ELR (cell line): Measurements from ENCODE around the gene LRRFIP1.
A peak's percentile ranks its signal among the peaks of the same experiment; 100 is the strongest.

Experiments
- DNase-seq: peaks from one replicate; pipeline ENCODE4 v3.0.0-alpha.2; 2015; ENCODE audit warnings: low read depth

LRRFIP1 gene

DNA sequence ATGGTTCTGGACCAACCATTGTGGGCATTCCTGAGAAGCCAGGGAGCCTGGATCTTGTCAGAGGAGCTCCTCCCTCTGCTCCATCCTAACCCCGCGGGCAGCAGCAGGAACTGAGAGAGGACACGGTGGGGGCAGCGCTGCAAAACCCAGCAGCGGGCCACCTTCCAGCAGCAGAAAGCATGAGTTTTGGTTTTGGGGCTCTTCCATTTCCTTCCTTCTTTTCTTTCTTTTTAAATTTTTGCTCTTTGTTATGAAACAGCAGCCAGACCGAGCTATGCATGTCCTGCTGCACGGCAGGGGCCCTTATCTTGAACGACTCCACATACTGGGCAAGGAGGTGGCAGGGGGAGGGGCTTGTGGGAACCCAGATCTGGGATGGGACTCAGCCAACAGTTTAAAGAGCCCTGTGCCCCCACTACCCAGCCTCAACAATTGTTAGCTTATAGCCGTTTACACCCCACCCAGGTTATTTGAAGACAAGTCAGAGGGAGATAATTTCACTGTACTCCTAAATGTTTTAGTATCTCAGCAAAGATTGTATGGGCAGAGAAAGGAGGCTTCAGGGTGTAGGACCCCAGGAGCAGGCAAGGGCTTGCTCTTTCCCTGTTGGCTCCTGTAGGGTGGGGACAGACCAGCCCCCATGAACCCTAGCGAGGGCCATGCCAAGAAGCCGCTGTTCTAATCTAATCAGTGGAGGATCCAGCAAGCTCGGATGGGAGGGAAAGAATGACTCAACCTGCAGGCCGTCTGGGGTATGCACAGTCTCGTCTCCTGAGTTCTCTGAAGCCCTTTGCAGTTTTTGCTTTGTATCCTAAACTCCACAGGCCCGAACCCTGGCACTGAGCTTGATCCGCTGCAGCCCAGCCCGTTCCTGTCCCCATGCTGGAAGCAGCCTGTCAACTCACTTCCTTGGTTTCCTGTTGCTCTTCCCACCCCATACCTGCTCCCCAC is 75.3 kb downstream of the LRRFIP1 start:
- DNase-seq, result peak; percentile 80

DNA sequence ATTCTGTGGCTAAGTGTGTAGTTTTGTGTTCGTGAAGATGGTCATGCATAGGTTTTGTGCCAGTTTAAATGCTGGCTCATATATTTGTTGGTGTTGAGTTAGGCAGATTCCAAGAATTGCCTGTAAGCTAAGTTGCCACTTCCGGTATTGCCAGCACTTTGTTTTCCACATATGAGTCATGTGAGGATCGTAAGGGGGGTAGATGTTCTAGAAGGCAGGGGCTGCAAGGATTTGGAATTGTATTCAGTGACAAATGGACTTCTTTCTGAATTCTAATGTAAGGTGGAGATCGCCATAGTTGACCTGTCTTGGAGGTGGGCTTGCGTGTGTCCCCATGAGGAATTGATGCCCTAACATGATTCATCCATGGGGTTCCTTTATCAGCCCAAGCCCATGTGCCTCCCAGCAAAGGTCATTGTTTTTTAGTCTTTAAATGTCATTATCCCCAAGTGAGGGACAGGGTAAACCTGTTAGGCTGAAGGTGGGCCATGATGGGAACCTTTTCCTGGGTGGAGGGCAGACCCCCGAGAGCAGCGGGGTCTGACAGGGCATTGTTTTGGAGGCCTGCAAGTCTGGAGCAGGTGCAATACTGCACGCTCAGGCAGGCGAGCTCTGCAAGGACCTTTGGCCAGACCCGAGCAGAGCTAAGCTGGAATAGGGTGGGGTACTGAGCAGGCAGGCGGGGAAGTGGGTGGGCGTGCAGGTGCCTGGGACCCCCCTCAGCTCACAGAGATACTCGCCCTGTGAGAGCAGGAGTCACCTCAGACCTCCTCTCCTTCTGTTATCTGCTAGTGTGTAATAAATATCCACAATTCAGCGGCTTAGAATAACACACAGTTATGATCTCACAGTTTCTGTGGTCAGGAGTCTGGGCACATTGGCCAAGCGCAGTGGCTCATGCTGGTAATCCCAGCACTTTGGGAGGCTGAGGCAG is 77.4 kb downstream of the LRRFIP1 start:
- peak; percentile 77 for DNase-seq

DNA sequence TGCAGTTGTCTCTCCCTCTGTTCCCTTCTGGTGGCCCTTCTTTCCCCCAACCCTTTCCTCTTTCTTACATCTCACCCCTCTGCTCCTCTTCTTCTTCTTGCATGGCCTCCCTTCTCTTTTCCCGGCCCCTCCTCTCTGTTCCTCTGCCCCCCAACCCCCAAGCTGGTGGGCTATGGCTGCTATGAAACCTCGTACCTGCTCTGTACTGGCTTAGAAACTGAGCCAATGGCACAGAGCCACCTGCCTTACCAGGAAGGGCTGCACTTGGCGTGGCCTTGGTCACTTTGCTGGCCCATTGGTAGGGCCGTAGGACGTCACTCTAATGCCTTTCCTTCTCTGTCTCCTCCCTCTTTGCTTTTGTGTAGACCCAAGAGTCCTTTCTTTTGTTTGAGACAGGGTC is 78.9 kb downstream of the LRRFIP1 start:
- no peak for DNase-seq

DNA sequence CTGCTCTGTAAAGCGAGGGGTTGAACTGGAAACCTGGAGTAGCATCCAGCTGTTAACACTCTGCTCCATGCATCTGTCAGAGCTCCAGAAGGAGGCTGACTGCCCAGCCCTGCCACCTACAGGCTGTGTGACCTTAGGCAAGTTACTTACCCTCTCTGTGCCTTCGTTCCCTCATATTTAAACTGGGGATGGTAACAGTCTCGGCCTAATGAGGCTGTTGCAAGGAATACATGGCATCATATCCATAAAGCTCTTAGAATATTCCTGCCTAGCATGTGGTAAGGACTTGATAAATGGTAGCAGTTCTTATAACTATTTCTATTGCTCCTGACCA is 80.6 kb downstream of the LRRFIP1 start:
- DNase-seq, result no peak

DNA sequence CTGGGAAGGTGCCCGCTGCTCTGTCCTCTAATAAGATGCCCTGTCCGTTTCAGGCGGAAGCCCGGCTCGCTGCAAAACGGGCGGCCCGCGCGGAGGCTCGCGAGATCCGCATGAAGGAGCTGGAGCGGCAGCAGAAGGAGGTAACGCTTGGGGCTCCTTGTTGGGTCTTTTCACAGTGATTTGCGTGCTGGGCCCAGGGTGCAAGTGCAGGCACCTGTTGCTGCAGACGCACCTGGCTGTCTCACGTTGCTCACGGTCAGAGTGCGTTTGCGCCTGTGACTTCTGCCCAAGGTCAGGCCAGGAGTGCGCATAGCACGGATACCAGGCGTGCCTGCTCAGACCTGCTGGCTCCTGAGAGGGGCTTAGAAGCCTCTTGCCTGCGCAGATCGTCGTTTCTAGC is 81.1 kb downstream of the LRRFIP1 start:
- DNase-seq, result no peak

DNA sequence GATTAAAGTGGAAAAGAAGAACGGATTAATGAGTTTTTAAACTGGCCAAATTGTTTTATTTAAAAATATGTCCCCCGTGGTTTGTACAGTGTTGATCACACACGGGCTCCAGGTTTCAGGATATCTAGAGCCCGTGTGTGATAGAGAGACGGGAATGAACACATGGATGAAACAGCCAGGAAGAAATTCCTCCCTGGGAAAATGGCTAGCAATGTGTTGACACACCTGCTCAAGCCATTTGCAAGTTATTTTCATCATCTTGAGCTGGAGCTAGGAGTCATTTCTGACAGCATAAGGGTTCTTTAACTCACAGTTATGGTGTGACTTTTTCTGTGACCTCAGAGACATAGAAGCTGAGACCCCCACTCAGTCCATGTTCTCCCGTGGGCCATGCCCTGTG is 81.6 kb downstream of the LRRFIP1 start:
- no peak for DNase-seq

DNA sequence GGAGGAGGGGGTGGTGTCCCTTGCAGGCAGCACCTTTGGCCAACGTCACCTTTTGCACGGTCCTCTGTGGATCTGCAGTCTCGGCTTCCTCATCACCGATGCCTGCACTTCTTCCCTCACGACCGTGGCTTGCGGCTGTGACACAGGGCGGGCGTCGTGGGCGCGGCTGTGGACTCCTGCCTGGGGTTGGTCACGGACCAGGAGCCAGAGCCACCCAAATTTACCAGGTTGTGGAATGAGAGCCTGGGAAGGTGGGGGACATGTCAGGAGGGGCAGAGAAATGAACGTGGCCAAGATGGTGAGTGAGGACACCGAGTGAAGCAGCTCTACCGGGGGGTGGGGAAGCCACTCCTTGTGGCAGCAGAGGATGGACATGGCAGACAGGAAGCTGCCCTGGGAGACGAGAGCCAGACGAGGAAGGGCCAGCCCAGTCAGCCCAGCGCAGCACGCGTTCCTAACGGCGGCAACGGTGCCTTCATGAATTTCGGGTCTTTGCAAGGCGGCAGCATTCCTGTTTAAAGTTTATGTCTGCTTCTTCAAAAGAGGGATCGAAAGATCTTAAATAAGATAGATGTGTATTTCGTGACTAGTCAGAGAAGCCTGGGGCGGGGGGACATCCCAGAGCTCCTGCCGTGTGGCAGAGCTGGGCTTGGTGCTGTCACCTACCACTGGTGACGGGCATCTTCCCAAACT is 84.2 kb downstream of the LRRFIP1 start:
- no peak for DNase-seq

DNA sequence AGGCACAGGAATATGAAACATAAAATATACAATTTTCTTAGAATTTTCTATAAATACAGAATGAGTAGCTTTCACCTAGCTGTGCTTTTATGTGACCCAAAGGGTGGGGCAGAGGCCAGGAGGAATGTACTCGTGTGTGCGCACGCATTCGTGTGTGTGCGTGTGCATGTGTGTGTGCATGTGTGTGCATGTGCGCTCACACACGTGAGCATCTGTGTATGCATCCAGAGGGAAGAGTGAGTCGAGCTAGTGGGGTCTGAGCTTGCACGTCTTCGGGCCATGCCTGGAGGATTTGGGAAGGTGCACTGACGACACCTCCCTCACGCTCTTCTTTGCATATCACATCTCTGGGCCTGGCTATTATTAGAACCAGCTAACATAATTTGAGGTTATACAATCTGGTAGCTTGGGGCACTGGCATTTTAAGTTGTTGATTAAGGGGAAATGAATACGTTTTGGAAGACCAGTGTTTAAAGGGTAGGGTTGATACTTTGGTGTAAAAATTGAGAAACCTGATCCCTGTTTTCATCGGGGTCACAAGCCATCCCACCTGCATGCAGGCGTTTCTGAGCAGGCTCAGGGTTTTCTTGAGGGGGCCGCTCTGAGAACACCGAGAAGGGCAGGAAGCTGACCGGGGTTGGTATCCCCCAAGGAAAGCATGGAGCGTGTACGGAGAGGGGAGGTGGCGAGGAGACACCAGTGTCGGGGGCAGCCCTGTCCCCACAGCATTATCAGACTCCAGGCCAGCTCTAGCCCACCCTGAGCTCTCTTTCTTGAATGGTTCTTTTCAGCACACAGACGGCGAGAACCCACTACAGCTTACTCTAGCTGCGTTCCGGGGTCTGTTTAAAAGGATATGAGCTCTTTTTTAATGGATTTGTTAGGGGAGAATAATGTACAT is 85.3 kb downstream of the LRRFIP1 start:
- DNase-seq, result no peak

DNA sequence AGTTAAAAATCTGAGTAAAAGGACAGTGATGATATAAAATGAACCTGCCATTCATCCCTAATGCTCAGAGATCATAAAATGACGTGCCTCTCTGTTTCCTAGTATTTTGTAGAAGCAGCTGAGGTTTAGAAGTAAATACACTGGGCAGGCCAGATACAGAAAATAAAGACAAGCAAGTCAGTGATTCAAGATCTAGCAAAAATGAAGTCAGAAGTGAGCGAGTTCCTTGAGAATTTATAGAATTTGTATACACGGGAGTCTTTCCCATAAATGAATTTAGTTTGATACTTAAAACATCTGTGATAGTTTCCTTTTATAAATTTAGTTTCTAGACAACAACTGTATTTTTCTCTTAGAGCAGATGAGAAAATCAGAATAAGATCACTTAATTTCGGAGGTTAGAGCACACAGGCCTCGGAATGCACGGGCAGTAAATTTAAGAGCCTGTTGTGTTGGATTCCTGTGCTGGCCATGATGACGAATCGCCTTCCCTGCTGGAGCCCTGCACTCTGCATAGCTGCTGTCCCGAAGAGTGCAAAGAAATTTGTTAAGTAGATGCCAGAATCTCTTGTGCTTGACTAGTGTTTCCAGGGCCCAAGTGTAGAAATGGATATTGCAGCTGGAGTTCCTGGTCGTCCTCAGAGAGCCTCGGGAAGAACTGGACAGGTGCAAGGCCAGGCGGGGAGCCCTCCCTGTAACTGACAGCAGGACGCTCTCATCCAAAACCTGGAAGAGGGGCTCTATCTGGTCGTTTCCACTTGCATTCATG is 87.5 kb downstream of the LRRFIP1 start:
- peak; percentile 63 for DNase-seq

DNA sequence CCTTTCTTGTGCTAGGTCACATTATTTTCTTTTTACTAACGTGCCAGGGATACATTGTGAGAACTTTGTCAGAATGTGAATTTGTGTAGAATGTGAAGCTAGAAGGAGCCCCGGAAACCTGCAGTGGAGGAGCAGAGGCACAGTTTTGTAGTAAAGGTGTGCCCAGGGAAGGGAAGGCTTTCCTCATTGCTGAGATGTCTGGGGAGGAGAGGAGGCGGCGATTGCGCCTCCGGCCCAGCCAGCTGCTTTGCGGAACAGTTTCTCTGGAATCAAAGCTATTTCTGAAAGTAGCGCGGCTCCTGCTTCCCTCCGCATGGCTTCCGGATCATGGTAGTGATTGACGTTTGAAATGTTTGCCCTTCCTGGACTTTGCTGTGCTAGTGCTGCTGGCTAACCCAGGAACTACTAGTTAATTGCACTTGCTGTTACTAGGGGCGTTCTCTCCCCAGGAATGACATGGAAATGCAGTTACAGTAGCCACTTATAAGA is 88.1 kb downstream of the LRRFIP1 start:
- DNase-seq, result no peak

DNA sequence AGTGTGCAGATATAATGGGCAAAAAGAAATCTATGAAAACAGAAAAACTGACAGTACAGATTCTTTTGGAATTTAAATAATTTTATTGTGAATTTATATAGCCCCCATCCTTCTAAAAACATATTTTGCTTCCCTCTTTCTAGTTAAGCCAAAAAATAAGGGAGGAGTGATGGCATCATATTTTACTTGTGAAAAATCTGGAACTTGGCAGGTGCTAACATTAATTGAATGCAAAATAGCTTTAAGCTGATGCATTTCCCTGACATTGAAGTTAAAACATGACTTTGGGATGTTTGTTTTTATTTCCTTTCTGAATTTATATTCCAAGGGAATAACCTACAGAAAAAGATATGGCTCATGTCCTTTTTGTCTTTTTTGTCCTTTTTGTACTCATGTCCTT is 88.6 kb downstream of the LRRFIP1 start:
- DNase-seq, result no peak

DNA sequence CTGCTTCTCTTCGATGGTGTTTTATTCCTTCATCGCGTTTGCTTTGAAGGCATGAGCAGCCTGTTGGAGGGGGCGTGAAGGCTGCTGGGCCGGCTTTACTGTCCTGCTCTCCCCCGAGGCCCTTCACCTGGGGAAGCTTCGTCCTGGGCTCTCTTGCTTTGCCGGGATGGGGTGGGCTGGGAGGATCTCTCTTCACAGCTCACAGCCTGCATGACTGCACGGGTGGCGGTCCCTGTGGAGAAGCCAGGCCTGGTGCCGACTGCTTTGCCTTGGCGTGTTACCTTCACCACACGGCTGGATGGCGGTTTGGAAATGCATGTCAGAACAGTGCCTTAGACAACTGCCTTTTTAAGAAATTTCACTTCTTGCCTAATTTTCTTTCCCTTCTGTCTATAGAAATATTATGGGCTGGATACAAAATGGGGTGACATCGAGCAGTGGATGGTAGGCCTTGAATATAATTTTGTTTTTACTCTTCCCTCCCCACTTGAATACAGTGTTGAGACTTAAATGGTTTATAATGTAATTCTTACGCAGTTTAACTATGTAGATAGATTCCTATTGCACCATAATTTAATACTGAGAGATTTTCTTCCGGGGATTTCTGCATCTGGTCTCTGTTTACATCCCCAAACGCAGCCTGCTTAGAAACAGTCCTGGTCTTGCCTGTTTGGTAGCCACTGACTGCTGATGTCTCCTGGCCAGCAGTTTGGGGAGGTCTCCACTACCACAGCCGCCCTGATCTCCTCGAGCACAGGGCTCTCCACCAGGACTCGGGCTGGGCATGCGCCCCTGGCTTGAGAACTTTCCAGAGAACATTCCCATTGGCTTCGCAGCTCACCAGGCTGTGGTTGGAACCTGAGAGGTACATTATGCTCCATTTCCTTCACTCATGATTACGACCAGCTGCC is 90.2 kb downstream of the LRRFIP1 start:
- no peak for DNase-seq

DNA sequence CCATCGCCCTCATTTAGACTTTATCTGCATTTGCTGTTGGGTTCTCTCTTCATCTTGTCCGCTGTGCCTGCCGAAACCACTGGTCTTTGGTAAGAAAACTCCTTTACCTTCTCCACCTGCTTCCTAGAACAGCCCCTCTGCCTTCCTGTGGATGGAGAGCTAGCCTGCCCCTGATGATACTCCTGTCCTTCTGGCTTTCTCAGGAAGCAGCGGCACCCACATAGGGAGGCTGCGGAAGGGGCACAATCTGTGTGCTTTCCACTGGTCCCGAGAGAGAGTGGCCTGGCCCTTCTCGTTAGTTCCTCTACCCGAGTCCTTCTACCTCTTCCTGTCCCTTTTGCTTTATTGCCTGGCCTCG is 90.9 kb downstream of the LRRFIP1 start:
- DNase-seq, result no peak

DNA sequence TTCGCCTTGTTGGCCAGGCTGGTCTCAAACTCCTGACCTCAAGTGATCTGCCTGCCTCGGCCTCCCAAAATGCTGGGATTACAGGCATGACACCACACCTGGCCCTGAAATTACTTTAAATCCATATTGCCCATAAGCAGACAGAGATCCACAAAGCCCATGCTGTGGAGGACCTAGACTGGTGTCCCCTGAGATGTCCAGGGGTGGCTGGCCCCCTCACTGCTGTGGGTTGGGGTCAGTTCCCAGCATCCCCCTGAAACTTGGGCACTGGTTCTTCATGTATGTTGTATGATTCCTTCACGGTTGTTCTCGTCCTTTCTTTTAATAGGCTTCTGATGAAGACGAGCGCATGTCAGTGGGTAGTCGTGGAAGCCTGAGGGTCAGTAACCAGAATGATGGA is 93.1 kb downstream of the LRRFIP1 start:
- no peak for DNase-seq

DNA sequence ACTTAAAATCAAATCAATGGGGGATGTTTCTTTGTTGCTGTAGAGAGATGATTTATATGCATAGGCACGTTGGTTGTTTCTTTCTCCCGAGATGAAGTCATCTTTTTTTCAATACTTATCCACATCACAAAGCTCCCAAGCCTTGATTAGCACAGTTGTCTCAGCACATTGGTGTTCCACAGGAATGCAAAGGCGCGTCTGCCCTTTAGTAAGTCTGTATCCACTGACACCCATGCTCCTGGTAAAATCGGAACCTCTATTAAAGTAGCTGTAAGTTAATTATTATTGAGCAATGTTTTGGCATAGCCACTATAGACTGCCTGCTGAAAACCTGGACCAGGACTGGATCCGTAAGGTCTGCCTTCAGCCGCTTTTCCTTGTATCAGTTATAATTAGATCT is 93.6 kb downstream of the LRRFIP1 start:
- DNase-seq, result peak; percentile 55

DNA sequence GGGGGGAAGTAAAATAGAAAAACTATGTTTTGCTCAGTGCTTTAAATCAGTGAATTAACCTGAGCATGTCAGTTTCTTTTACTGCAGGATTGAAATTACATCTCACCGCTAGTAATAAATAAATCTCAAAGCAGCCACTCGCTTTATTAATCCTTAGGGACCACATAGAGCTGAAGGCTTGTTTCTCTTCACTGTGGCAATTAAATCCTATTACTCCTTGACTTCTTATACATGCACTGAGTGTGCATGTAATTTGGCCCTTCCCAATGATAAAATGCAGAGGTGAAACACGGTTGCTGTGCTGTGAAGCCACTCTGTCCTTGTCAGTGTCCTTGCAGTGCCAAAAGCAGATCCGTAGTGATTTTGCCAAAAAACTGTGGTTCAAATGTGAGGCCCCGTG is 94.1 kb downstream of the LRRFIP1 start:
- no peak for DNase-seq

DNA sequence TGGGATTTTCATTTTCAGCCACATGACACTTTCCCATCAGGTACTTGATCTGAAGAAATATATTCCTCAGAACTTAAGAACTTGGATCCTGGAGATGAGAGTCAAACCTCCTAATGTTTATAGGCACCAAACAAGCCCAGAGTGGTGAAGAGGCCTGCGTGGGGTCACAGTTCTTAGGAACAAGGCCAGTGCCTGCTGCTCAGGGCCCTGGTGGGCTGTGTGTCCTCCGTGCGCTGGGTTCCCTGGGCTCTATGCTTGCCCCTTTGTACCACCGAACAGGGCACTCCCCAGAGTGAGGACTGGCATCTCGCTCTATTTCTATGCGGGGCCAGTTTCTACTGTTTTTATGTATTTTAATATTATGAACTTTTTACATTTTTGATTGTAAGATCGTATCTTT is 95.2 kb downstream of the LRRFIP1 start:
- no peak for DNase-seq

DNA sequence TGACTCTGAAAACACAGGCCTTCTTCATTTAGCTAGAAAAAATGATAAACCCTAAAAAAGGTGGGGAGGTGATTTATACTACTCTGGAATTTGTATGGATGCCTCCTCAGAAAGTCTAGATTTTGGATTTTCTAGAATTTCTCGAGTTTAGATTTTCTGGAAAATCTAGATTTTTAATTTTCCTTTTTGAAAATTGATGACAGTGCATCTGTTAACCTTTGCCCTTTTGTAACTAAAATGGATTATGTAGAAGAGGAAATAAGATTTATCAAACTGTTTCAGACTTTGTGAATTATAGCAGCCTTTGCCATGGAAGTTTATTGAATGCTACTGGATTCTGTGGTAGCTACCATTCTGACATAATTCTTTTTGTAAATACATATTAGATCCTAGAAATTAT is 95.6 kb downstream of the LRRFIP1 start:
- DNase-seq, result no peak

DNA sequence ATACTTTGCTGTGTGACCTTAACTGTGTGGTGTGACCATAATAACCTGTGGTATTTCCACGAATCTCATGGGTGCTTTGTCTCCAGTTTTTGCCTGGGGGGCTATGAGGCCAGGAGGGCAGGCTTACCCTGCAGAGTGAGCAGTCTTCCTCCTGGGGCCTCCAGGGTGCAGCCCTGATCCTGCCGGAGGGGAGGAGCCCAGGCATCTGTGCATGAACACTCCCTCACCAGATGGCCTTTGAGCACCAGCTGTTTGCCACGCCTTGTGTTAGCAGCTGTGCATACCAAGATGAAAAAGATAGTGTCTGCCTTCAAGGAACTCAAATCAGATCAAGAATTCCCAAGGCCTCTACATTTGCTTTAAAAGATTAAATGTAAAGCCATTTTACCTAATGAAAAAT is 96.2 kb downstream of the LRRFIP1 start:
- peak; percentile 60 for DNase-seq
